GM12878 (cell line): ENCODE results near the gene CDH8. TPM values are rescaled to one million over a fixed set of nuclear protein-coding genes. Genes with fewer than 3 reads are reported as not detected.

Source experiments
- ATAC-seq: fragments of 200-7000 bp; cut with Tn5 transposase; 3 replicates; pipeline ENCODE4 v1.9.1; 2020; ENCODE audit warnings: mild to moderate bottlenecking, moderate library complexity
- BruUV-seq: library from RNA; stranded (reverse); fragments of 400-500 nt; replicated peaks from 2 replicates; lab custom pipeline; 2021; lab: Mats Ljungman, UMichigan
- CTCF ChIA-PET: fragments of 300-600 bp; sonication (Branson Sonifier 250); formaldehyde crosslinking; extraction: SDS; loops from one replicate; lab custom pipeline; 2021; ENCODE audit warnings: inconsistent platforms; lab: Yijun Ruan, JAX
- POLR2A ChIA-PET: fragments of 350-600 bp; formaldehyde crosslinking; extraction: SDS; loops from one replicate; lab custom pipeline; 2021; ENCODE audit warnings: inconsistent platforms; lab: Charles Lee
- RAD21 ChIA-PET: fragments of 300-600 bp; sonication (Branson Sonifier 250); formaldehyde crosslinking; loops from one replicate; lab custom pipeline; 2023; ENCODE audit warnings: antibody characterized with exemption; ENCODE audit not compliant: unreplicated experiment; lab: Charles Lee
- SMC1A ChIA-PET: fragments of 300-600 bp; sonication (Branson Sonifier 250); formaldehyde crosslinking; loops from one replicate; lab custom pipeline; 2023; ENCODE audit not compliant: unreplicated experiment, uncharacterized antibody; lab: Charles Lee
- DNase-seq: peaks from one replicate; pipeline ENCODE4 v3.0.0-alpha.2; 2011; ENCODE audit warnings: low read depth, low spot score
- FAIRE-seq: peaks from 3 replicates; lab custom pipeline; 2011; peaks lifted over from hg19 to GRCh38; lab: Jason Lieb, UNC
- H2AFZ ChIP-seq: 2 replicates; pipeline ENCODE4 v1.6.0; 2011; ENCODE audit warnings: low read depth, low read length, control low read depth; ENCODE audit not compliant: control insufficient read depth
- H3K27ac ChIP-seq: 2 replicates; pipeline ENCODE4 v1.5.1; 2011; ENCODE audit warnings: control low read depth; ENCODE audit not compliant: control insufficient read depth, insufficient read depth
- H3K27me3 ChIP-seq, 2 experiments: replicated peaks in 1 of 2; 2 replicates each; pipeline versions ENCODE4 v1.6.0 to v1.6.1; 2011; ENCODE audit warnings: low read length in 1 of 2; ENCODE audit not compliant: control insufficient read depth in 2 of 2, insufficient read depth in 2 of 2
- H3K36me3 ChIP-seq, 2 experiments: 2 replicates each; pipeline ENCODE4 v1.5.1; 2011; ENCODE audit warnings: low read length in 1 of 2; ENCODE audit not compliant: control insufficient read depth in 2 of 2, insufficient read depth in 2 of 2
- H3K4me1 ChIP-seq: 2 replicates; pipeline ENCODE4 v1.6.1; 2011; ENCODE audit warnings: mild to moderate bottlenecking, low read length, moderate library complexity, mixed read lengths; ENCODE audit not compliant: control insufficient read depth, insufficient read depth
- H3K4me2 ChIP-seq: 2 replicates; pipeline ENCODE4 v1.6.0; 2011; ENCODE audit warnings: control low read depth; ENCODE audit not compliant: control insufficient read depth, insufficient read depth
- H3K4me3 ChIP-seq: fragments of 200-600 bp; sonication (generic); 2 replicates; pipeline ENCODE4 v1.5.1; 2016
- H3K79me2 ChIP-seq: 2 replicates; pipeline ENCODE4 v1.6.0; 2011; ENCODE audit warnings: low read length; ENCODE audit not compliant: control insufficient read depth, insufficient read depth
- H3K9ac ChIP-seq: 2 replicates; pipeline ENCODE4 v1.8.0; 2011; ENCODE audit warnings: low read length, control low read depth, mixed read lengths; ENCODE audit not compliant: control insufficient read depth, insufficient read depth
- H3K9me3 ChIP-seq: replicated peaks from 3 replicates; pipeline ENCODE4 v1.5.1; 2011; ENCODE audit warnings: mild to moderate bottlenecking, low read length; ENCODE audit not compliant: control insufficient read depth, insufficient read depth
- H4K20me1 ChIP-seq: 2 replicates; pipeline ENCODE4 v1.6.0; 2011; ENCODE audit not compliant: control insufficient read depth, insufficient read depth
- FOS ChIP-seq: IDR thresholded peaks from 3 replicates; pipeline ENCODE4 v1.6.1; 2011; ENCODE audit warnings: borderline replicate concordance; ENCODE audit not compliant: insufficient read length; ENCODE audit errors: extremely low read depth
- FOXK2 ChIP-seq: fragments of 450-650 bp; IDR thresholded peaks from 2 replicates; pipeline ENCODE4 v1.6.1; 2017; ENCODE audit warnings: mild to moderate bottlenecking, moderate library complexity
- FOXM1 ChIP-seq: IDR thresholded peaks from 2 replicates; pipeline ENCODE4 v1.6.1; 2012; ENCODE audit warnings: low read depth, mild to moderate bottlenecking, inconsistent platforms, low read length, moderate library complexity
- KAT2A ChIP-seq: conservative IDR thresholded peaks from 2 replicates; pipeline ENCODE4 v1.6.1; 2011; ENCODE audit warnings: low read depth, low read length; ENCODE audit not compliant: control insufficient read depth
- LARP7 ChIP-seq: fragments of 450-650 bp; IDR thresholded peaks from 2 replicates; pipeline ENCODE4 v1.6.1; 2017; ENCODE audit warnings: mild to moderate bottlenecking
- MTA2 ChIP-seq: fragments of 450-650 bp; IDR thresholded peaks from 2 replicates; pipeline ENCODE4 v1.6.1; 2016; ENCODE audit warnings: low read depth, mild to moderate bottlenecking, moderate library complexity
- NBN ChIP-seq: fragments of 450-650 bp; IDR thresholded peaks from 2 replicates; pipeline ENCODE4 v1.6.1; 2016
- NR2C1 ChIP-seq: fragments of 450-650 bp; IDR thresholded peaks from 2 replicates; pipeline ENCODE4 v1.6.1; 2017; ENCODE audit warnings: antibody characterized with exemption, mild to moderate bottlenecking, moderate library complexity
- RAD21 ChIP-seq: IDR thresholded peaks from 2 replicates; pipeline ENCODE4 v1.6.1; 2011; ENCODE audit warnings: mild to moderate bottlenecking, low read depth, low read length, moderate library complexity; ENCODE audit not compliant: insufficient read depth
- RUNX3 ChIP-seq: IDR thresholded peaks from 2 replicates; pipeline ENCODE4 v1.6.1; 2012; ENCODE audit warnings: low read length, inconsistent platforms
- STAT3 ChIP-seq: IDR thresholded peaks from 2 replicates; pipeline ENCODE4 v1.6.1; 2011; ENCODE audit warnings: low read depth, low read length, improper control_type of control experiment
- TCF7 ChIP-seq: IDR thresholded peaks from 2 replicates; pipeline ENCODE4 v1.6.1; 2014; ENCODE audit warnings: antibody characterized with exemption, borderline replicate concordance
- WGBS: methylation state at CpG from one replicate; pipeline ENCODE4 v1.1.6; 2016; ENCODE audit warnings: low lambda C conversion rate; ENCODE audit not compliant: insufficient replicate concordance, insufficient coverage; ENCODE audit errors: missing lambda C conversion rate; 5-methylcytosine and 5-hydroxymethylcytosine counted together
- in situ Hi-C: fragments of 300-500 bp; cut with MboI; formaldehyde crosslinking; loops from 9 replicates; pipeline ENCODE4 v1.14.3; 2018; ENCODE audit warnings: mixed read lengths
- intact Hi-C: fragments of 100-400 bp; cut with micrococcal nuclease; formaldehyde crosslinking; loops from one replicate; pipeline ENCODE4 v1.14.2; 2022; ENCODE audit not compliant: unreplicated experiment
- polyA plus RNA-seq, 11 experiments: library from polyadenylated mRNA; depleted of rRNA in 4 of 11; unstranded in 6 of 11; stranded (reverse) in 5 of 11; fragments of >200 nt; fragmentation: Nextera tagmentation in 4 of 11; fragmentation: Illumina TruSeq in 1 of 11; extraction: Ambion mirVana in 4 of 11; extraction: Trizol in 1 of 11; gene quantifications; 1 replicate in 1 of 11; 2 replicates in 10 of 11; pipeline versions ENCODE4 v1.2.1 to v1.2.3, GENCODE V29; 2011 to 2016; ENCODE audit warnings: inconsistent platforms in 2 of 11, missing spikeins in 2 of 11, low read depth in 1 of 11
- total RNA-seq, 4 experiments: library from RNA; depleted of rRNA in 3 of 4; stranded (reverse); fragments of >200 nt in 3 of 4; fragmentation: Illumina TruSeq in 1 of 4; extraction: Trizol in 1 of 4; gene quantifications; 2 replicates each; pipeline versions ENCODE4 v1.2.1 to v1.2.3, GENCODE V29; 2013 to 2021
- TF ChIP-seq, protein P1 (sequence below): IDR thresholded peaks from 2 replicates; pipeline ENCODE4 v1.6.1; 2011; ENCODE audit warnings: low read depth, mild to moderate bottlenecking, low read length, moderate library complexity, borderline replicate concordance; ENCODE audit errors: extremely low read depth
- TF ChIP-seq, protein P2 (sequence below): fragments of 450-650 bp; IDR thresholded peaks from 2 replicates; pipeline ENCODE4 v1.6.1; 2018; ENCODE audit warnings: mild to moderate bottlenecking, low read depth, moderate library complexity; ENCODE audit not compliant: partially characterized antibody

CDH8 gene
- total and polyA plus RNA-seq, 10 of the 15 experiments (the other 5 are each of a cell fraction or from before 2014, with no cell fraction given), result 0.13 to 0.68 (median 0.25) TPM; not detected in 3

- TF ChIP-seq, protein P1, sequence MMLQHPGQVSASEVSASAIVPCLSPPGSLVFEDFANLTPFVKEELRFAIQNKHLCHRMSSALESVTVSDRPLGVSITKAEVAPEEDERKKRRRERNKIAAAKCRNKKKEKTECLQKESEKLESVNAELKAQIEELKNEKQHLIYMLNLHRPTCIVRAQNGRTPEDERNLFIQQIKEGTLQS, result no peak
- TF ChIP-seq RUNX3 (no peak), MTA2 (no peak), NR2C1 (no peak)
Observed at GRCh38 chr16:61952841-61953240, 83.4 kb downstream of the CDH8 start (continued).

- no peak overlapping the region for H3K4me3 ChIP-seq
- no peaks in the 10 kb centered on the region for H4K20me1 ChIP-seq
- no peaks in the 10 kb centered on the region for H3K36me3 ChIP-seq
- H3K79me2 ChIP-seq, result no peaks in the 10 kb centered on the region
- in situ Hi-C loops, result no loop called here
- DNase-seq, result no peak
- H3K27ac ChIP-seq, result no peak overlapping the region
- no peak overlapping the region for H3K9ac ChIP-seq
- H2AFZ ChIP-seq, result no peak overlapping the region
- H3K27me3 ChIP-seq, result no peaks in the 10 kb centered on the region
- FAIRE-seq, result no peak
- H3K4me2 ChIP-seq, result no peak overlapping the region
- ChIA-PET CTCF (no interaction called here), SMC1A (interaction anchor here (1.0 kb wide), 1 partner anchor 24 kb away, joined by 3 read pairs; no protein-coding TSS in a partner anchor), POLR2A (no interaction called here), RAD21 (no interaction called here)
- TF ChIP-seq STAT3 (no peak), RAD21 (no peak), FOXK2 (no peak), FOXM1 (no peak), TCF7 (no peak), LARP7 (no peak), NBN (no peak), KAT2A (no peak), FOS (no peak)
- TF ChIP-seq, protein P2, sequence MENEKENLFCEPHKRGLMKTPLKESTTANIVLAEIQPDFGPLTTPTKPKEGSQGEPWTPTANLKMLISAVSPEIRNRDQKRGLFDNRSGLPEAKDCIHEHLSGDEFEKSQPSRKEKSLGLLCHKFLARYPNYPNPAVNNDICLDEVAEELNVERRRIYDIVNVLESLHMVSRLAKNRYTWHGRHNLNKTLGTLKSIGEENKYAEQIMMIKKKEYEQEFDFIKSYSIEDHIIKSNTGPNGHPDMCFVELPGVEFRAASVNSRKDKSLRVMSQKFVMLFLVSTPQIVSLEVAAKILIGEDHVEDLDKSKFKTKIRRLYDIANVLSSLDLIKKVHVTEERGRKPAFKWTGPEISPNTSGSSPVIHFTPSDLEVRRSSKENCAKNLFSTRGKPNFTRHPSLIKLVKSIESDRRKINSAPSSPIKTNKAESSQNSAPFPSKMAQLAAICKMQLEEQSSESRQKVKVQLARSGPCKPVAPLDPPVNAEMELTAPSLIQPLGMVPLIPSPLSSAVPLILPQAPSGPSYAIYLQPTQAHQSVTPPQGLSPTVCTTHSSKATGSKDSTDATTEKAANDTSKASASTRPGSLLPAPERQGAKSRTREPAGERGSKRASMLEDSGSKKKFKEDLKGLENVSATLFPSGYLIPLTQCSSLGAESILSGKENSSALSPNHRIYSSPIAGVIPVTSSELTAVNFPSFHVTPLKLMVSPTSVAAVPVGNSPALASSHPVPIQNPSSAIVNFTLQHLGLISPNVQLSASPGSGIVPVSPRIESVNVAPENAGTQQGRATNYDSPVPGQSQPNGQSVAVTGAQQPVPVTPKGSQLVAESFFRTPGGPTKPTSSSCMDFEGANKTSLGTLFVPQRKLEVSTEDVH, result no peak
- ATAC-seq, result no peak
- no peaks in the 10 kb centered on the region for H3K4me1 ChIP-seq
- WGBS, result 66% methylated on average over 3 of the region's 3 CpGs
- H3K9me3 ChIP-seq, result no peaks in the 10 kb centered on the region
- BruUV-seq, result no TSS peak
- intact Hi-C loops, result loop anchor here (5.0 kb wide), 1 partner anchor 94 kb away; no protein-coding TSS in a partner anchor
Observed at GRCh38 chr16:61948414-61948813, 87.8 kb downstream of the CDH8 start.
